Activated CD4-positive, alpha-beta T cell treated with anti-CD3 and anti-CD28 coated beads, Interleukin-2, amount 50 U/mL, for 48 hours (primary cell): ENCODE results near the gene MYRFL.
"Not testable (repeated sequence)": the region's sequence is repeated elsewhere in the genome, so short reads cannot be mapped to it uniquely, and the experiment has no call there.

Source experiments
- DNase-seq, 2 experiments: peaks; one replicate each; pipeline ENCODE4 v3.0.0-alpha.2; 2020

Gene MYRFL

GRCh38 chr12:69994086-69994485 lies 169.1 kb downstream of the MYRFL start:
- DNase-seq: not testable (repeated sequence)

- DNase-seq: no peak
Measured at GRCh38 chr12:69994724-69995173, 169.7 kb downstream of the MYRFL start.

GRCh38 chr12:69996241-69996640 lies 171.2 kb downstream of the MYRFL start:
- no peak for DNase-seq

GRCh38 chr12:69996722-69997121 lies 171.7 kb downstream of the MYRFL start:
- no peak for DNase-seq

GRCh38 chr12:69998011-69998410 lies 173.0 kb downstream of the MYRFL start:
- no peak for DNase-seq

GRCh38 chr12:69998922-69999321 lies 173.9 kb downstream of the MYRFL start:
- no peak for DNase-seq

- no peak for DNase-seq
Measured at GRCh38 chr12:69999561-69999960, 174.5 kb downstream of the MYRFL start.

GRCh38 chr12:70002097-70002911 lies 177.3 kb downstream of the MYRFL start:
- DNase-seq: no peak

- no peak for DNase-seq
Measured at GRCh38 chr12:70002912-70003255, 177.9 kb downstream of the MYRFL start.

GRCh38 chr12:70005864-70006618 lies 181.0 kb downstream of the MYRFL start:
- no peak for DNase-seq

- DNase-seq: no peak
Measured at GRCh38 chr12:70006619-70006973, 181.6 kb downstream of the MYRFL start.

GRCh38 chr12:70007687-70008086 lies 182.7 kb downstream of the MYRFL start:
- no peak for DNase-seq
